SU-DHL-6 (cell line): ENCODE data around the gene AMBP.

Source experiments
- H2AFZ ChIP-seq: fragments of 200-600 bp; sonication (generic); 2 replicates; pipeline ENCODE4 v1.6.1; 2014; ENCODE audit warnings: low read depth, mild to moderate bottlenecking, moderate library complexity, mixed read lengths, antibody characterized with exemption, low read length; ENCODE audit not compliant: severe bottlenecking
- H3F3A ChIP-seq: fragments of 200-600 bp; shearing (Covaris generic); 2 replicates; pipeline ENCODE4 v1.6.0; 2016; ENCODE audit warnings: antibody characterized with exemption, mild to moderate bottlenecking; ENCODE audit not compliant: insufficient read depth
- H3K27ac ChIP-seq: fragments of 200-600 bp; sonication (generic); 2 replicates; pipeline ENCODE4 v1.5.1; 2016; ENCODE audit warnings: low read depth, mild to moderate bottlenecking, low read length, moderate library complexity, mixed read lengths
- H3K27me3 ChIP-seq: fragments of 200-600 bp; sonication (generic), shearing (Covaris generic); 2 replicates; pipeline ENCODE4 v1.6.0; 2014; ENCODE audit warnings: mild to moderate bottlenecking, low read length
- H3K36me3 ChIP-seq: fragments of 200-600 bp; sonication (generic); 2 replicates; pipeline ENCODE4 v1.6.1; 2014; ENCODE audit warnings: mild to moderate bottlenecking, low read length, mixed read lengths
- H3K4me2 ChIP-seq: fragments of 300-600, 200-600 bp; shearing (Covaris generic), sonication (generic); 2 replicates; pipeline ENCODE4 v1.6.0; 2014; ENCODE audit warnings: low read length, low read depth, mild to moderate bottlenecking; ENCODE audit not compliant: poor library complexity, severe bottlenecking
- H3K4me3 ChIP-seq: fragments of 200-600 bp; sonication (generic); 2 replicates; pipeline ENCODE4 v1.5.1; 2014; ENCODE audit warnings: antibody characterized with exemption, low read length, mild to moderate bottlenecking, mixed read lengths; ENCODE audit not compliant: insufficient read depth, poor library complexity, severe bottlenecking
- H3K79me2 ChIP-seq: fragments of 200-600 bp; sonication (generic); 2 replicates; pipeline ENCODE4 v1.6.1; 2014; ENCODE audit warnings: mild to moderate bottlenecking, low read length, moderate library complexity; ENCODE audit not compliant: insufficient read depth
- H3K9ac ChIP-seq: fragments of 200-600 bp; sonication (generic); 2 replicates; pipeline ENCODE4 v1.7.0; 2014; ENCODE audit warnings: mild to moderate bottlenecking, low read length
- H3K9me2 ChIP-seq: fragments of 200-600 bp; sonication (generic); replicated peaks from 2 replicates; pipeline ENCODE4 v1.6.1; 2014; ENCODE audit warnings: low read length; ENCODE audit not compliant: insufficient read depth
- H3K9me3 ChIP-seq: fragments of 200-600 bp; sonication (generic); 2 replicates; pipeline ENCODE4 v1.6.1; 2014; ENCODE audit warnings: low read length, mixed read lengths; ENCODE audit not compliant: insufficient read depth
- H4K20me1 ChIP-seq: fragments of 200-600 bp; sonication (generic); 2 replicates; pipeline ENCODE4 v1.6.1; 2014; ENCODE audit warnings: low read depth, mild to moderate bottlenecking, antibody characterized with exemption, low read length, moderate library complexity, mixed read lengths
- EZH2phosphoT487 ChIP-seq: fragments of 200-600 bp; sonication (generic), shearing (Covaris generic); conservative IDR thresholded peaks from 2 replicates; pipeline ENCODE4 v1.6.1; 2018; ENCODE audit warnings: mild to moderate bottlenecking, antibody characterized with exemption, low read length, moderate library complexity, mixed read lengths
- TF ChIP-seq, protein P1 (sequence below): fragments of 200-600 bp; sonication (generic); IDR thresholded peaks from one replicate; pipeline ENCODE4 v1.5.1; 2017; ENCODE audit warnings: antibody characterized with exemption, mild to moderate bottlenecking, low read length, moderate library complexity; ENCODE audit not compliant: insufficient read depth, poor library complexity, severe bottlenecking

Gene AMBP

DNA sequence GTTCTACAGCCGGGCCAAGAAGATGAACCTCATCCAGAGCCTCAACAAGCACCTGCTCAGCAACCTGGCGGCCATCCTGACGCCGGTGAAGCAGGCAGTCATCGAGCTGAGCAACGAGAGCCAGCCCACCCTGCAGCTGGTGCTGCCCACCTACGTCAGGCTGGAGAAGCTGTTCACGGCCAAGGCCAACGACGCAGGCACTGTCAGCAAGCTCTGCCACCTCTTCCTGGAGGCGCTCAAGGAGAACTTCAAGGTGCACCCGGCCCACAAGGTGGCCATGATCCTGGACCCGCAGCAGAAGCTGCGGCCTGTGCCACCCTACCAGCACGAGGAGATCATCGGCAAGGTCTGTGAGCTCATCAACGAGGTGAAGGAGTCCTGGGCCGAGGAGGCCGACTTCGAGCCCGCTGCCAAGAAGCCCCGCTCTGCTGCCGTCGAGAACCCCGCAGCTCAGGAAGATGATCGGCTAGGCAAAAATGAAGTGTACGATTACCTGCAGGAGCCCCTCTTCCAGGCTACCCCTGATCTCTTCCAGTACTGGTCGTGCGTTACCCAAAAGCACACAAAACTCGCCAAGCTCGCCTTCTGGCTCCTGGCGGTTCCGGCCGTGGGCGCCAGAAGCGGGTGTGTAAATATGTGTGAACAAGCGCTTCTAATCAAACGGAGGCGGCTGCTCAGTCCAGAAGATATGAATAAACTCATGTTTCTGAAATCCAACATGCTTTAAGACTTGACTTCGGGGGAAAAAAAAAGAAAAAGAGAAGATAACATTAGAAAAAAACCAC lies 28.5 kb downstream of the AMBP start:
- Histone ChIP-seq H2AFZ (no peak overlapping the region), H3K9ac (no peak overlapping the region), H3K4me3 (no peak overlapping the region), H3K27me3 (no peaks in the 10 kb centered on the region), H3K79me2 (no peaks in the 10 kb centered on the region), H3F3A (no peaks in the 10 kb centered on the region), H3K4me2 (no peak overlapping the region), H4K20me1 (no peaks in the 10 kb centered on the region), H3K27ac (no peak overlapping the region), H3K9me2 (no peaks in the 10 kb centered on the region), H3K36me3 (no peaks in the 10 kb centered on the region), H3K9me3 (no peaks in the 10 kb centered on the region)
- TF ChIP-seq EZH2phosphoT487: no peak
- TF ChIP-seq, protein P1, sequence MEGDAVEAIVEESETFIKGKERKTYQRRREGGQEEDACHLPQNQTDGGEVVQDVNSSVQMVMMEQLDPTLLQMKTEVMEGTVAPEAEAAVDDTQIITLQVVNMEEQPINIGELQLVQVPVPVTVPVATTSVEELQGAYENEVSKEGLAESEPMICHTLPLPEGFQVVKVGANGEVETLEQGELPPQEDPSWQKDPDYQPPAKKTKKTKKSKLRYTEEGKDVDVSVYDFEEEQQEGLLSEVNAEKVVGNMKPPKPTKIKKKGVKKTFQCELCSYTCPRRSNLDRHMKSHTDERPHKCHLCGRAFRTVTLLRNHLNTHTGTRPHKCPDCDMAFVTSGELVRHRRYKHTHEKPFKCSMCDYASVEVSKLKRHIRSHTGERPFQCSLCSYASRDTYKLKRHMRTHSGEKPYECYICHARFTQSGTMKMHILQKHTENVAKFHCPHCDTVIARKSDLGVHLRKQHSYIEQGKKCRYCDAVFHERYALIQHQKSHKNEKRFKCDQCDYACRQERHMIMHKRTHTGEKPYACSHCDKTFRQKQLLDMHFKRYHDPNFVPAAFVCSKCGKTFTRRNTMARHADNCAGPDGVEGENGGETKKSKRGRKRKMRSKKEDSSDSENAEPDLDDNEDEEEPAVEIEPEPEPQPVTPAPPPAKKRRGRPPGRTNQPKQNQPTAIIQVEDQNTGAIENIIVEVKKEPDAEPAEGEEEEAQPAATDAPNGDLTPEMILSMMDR: no peak

DNA sequence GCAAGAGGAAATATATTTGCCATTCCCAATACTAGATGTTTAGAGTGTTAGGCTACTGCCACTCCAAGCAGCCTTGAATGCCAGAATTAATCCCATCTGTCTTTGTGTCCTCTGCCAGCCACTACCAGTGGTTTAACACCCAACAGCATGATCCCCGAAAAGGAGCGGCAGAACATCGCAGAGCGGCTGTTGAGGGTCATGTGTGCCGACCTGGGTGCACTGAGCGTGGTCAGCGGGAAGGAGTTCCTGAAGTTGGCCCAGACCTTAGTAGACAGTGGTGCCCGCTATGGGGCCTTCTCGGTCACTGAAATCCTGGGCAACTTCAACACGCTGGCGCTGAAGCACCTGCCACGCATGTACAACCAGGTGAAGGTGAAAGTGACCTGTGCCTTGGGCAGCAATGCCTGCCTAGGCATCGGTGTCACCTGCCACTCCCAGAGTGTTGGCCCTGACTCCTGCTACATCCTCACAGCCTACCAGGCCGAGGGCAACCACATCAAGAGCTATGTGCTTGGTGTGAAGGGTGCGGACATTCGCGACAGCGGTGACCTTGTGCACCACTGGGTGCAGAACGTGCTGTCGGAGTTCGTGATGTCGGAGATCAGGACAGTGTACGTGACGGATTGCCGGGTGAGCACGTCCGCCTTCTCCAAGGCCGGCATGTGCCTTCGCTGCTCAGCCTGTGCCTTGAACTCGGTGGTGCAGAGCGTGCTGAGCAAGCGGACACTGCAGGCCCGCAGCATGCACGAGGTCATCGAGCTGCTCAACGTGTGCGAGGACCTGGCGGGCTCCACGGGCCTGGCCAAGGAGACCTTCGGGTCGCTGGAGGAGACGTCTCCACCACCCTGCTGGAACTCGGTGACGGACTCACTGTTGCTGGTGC lies 29.3 kb downstream of the AMBP start:
- Histone ChIP-seq H3K79me2 (no peaks in the 10 kb centered on the region), H2AFZ (no peak overlapping the region), H3K4me2 (no peak overlapping the region), H3K9ac (no peak overlapping the region), H3F3A (no peaks in the 10 kb centered on the region), H3K36me3 (no peaks in the 10 kb centered on the region), H4K20me1 (no peaks in the 10 kb centered on the region), H3K9me2 (no peaks in the 10 kb centered on the region), H3K27me3 (no peaks in the 10 kb centered on the region), H3K4me3 (no peak overlapping the region), H3K9me3 (no peaks in the 10 kb centered on the region), H3K27ac (no peak overlapping the region)
- TF ChIP-seq, protein P1: no peak
- TF ChIP-seq EZH2phosphoT487: no peak

DNA sequence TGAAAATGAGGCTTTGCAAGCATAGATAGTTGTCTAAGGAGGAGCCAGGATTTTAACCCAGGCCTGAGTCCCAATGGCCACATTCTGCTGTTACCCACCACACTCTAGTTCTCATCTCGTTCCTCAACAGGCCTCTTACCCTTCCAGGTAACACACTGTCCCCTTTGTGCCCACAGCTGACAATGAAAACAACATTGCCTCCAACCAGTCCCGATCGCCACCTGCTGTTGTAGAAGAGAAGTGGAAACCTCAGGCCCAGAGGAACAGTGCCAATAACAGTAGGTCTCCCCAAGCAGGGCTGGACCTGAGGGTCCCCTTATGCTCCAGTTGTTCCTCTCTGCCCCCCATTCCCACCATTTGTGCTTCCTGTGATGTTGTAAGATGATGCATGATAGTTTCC lies 30.4 kb downstream of the AMBP start:
- no peak overlapping the region for H3K9ac ChIP-seq
- H3K36me3 ChIP-seq: no peaks in the 10 kb centered on the region
- H3F3A ChIP-seq: no peaks in the 10 kb centered on the region
- H3K27ac ChIP-seq: no peak overlapping the region
- no peak overlapping the region for H2AFZ ChIP-seq
- no peaks in the 10 kb centered on the region for H3K27me3 ChIP-seq
- no peaks in the 10 kb centered on the region for H3K9me2 ChIP-seq
- TF ChIP-seq EZH2phosphoT487: no peak
- TF ChIP-seq, protein P1: no peak
- no peaks in the 10 kb centered on the region for H3K79me2 ChIP-seq
- no peak overlapping the region for H3K4me2 ChIP-seq
- no peak overlapping the region for H3K4me3 ChIP-seq
- H3K9me3 ChIP-seq: no peaks in the 10 kb centered on the region
- no peaks in the 10 kb centered on the region for H4K20me1 ChIP-seq
